ENCODE measurements around the gene NFKBIB. TPM values are rescaled to one million over a fixed set of nuclear protein-coding genes. Genes with fewer than 3 reads are reported as not detected.

NFKBIB gene
- polyA plus RNA-seq, 3 donors = 6.7 to 29.4 (median 9.0) TPM

GRCh38 chr19:38867171-38867780, 32.5 kb upstream of the NFKBIB start:
- H3K27ac ChIP-seq (ENCODE audit: low read depth in 1 of 2, low read length in 2 of 2) = no peak overlapping the region
- H3K4me1 Mint-ChIP-seq = peaks cover 44% of the 10 kb centered on the region
- 98% methylated on average over 6 of the region's 10 CpGs for WGBS (ENCODE audit: insufficient coverage)

GRCh38 chr19:38868551-38868950, 31.2 kb upstream of the NFKBIB start:
- Histone ChIP-seq H3K9ac (ENCODE audit: insufficient read depth, low read length, poor library complexity, severe bottlenecking) (no peak overlapping the region), H3K36me3 (replicated peaks in 1 of 2; ENCODE audit: control insufficient read depth in 1 of 2, insufficient read depth in 2 of 2, low read length in 2 of 2) (no peaks in the 10 kb centered on the region), H3K4me2 (replicated peaks; ENCODE audit: extremely low read depth, low read length, poor library complexity, severe bottlenecking) (peak overlapping the region; percentile 87), H3K4me1 (ENCODE audit: control insufficient read depth in 1 of 2, insufficient read depth in 2 of 2, low read length in 2 of 2) (peaks cover 27 to 36% of the 10 kb centered on the region in 2 donors), H3K79me2 (ENCODE audit: insufficient read depth, low read length) (no peaks in the 10 kb centered on the region), H3K4me3 (replicated peaks in 1 of 3; ENCODE audit: low read depth in 2 of 3, low read length in 3 of 3) (no peak overlapping the region), H3K9me3 (replicated peaks in 1 of 2; ENCODE audit: control insufficient read depth in 1 of 2, insufficient read depth in 1 of 2, low read length in 2 of 2) (no peaks in the 10 kb centered on the region), H2AFZ (ENCODE audit: insufficient read depth, low read depth, low read length, poor library complexity, severe bottlenecking) (no peak overlapping the region), H4K20me1 (ENCODE audit: insufficient read depth, low read length) (no peaks in the 10 kb centered on the region), H3K27ac (ENCODE audit: low read depth in 1 of 2, low read length in 2 of 2) (no peak overlapping the region), H3K27me3 (ENCODE audit: control insufficient read depth in 2 of 2, insufficient read depth in 2 of 2, low read length in 2 of 2) (no peaks in the 10 kb centered on the region)
- no peak for DNase-seq
- Mint-ChIP-seq H3K27me3 (ENCODE audit: low read depth in 3 of 3) (peaks cover 2 to 3% (median 2%) of the 10 kb centered on the region in 3 donors), H3K4me1 (peaks cover 35% of the 10 kb centered on the region), H3K9me3 (peaks cover 0 to 7% (median 0%) of the 10 kb centered on the region in 7 donors), H3K27ac (peak overlapping the region in 1 of 7 donors; percentile 46), H3K36me3 (peaks cover 10 to 12% of the 10 kb centered on the region in 2 donors), H3K4me3 (peak overlapping the region in 1 of 2 donors; percentile 57)
- 71% methylated on average over 1 of the region's 6 CpGs for WGBS (ENCODE audit: insufficient coverage)
- TF ChIP-seq CTCF (IDR thresholded peaks at IDR 0.05) = no peak
- intact Hi-C loops (cut with micrococcal nuclease) = loop anchor here in 1 of 2 donors (2.0 kb wide), 1 partner anchor 16 kb away; no protein-coding TSS in a partner anchor

More at GRCh38 chr19:38867171-38867780, 32.5 kb upstream of the NFKBIB start:
- H3K4me1 ChIP-seq (ENCODE audit: control insufficient read depth in 1 of 2, insufficient read depth in 2 of 2, low read length in 2 of 2) = peaks cover 33 to 44% of the 10 kb centered on the region in 2 donors
- no peak for TF ChIP-seq CTCF (IDR thresholded peaks at IDR 0.05)
- Mint-ChIP-seq H3K27ac (no peak overlapping the region), H3K36me3 (peaks cover 10% of the 10 kb centered on the region in 2 donors), H3K9me3 (peaks cover 0 to 7% (median 0%) of the 10 kb centered on the region in 7 donors), H3K27me3 (ENCODE audit: low read depth in 3 of 3) (peaks cover 2 to 3% (median 2%) of the 10 kb centered on the region in 3 donors), H3K4me3 (no peak overlapping the region)
- no peak overlapping the region for H3K4me3 ChIP-seq (replicated peaks in 1 of 3; ENCODE audit: low read depth in 2 of 3, low read length in 3 of 3)
- no peak overlapping the region for H2AFZ ChIP-seq (ENCODE audit: insufficient read depth, low read depth, low read length, poor library complexity, severe bottlenecking)
- no peaks in the 10 kb centered on the region for H3K79me2 ChIP-seq (ENCODE audit: insufficient read depth, low read length)
- no peak for DNase-seq
- H3K4me2 ChIP-seq (replicated peaks; ENCODE audit: extremely low read depth, low read length, poor library complexity, severe bottlenecking) = no peak overlapping the region
- no peaks in the 10 kb centered on the region for H4K20me1 ChIP-seq (ENCODE audit: insufficient read depth, low read length)
- no peaks in the 10 kb centered on the region for H3K36me3 ChIP-seq (replicated peaks in 1 of 2; ENCODE audit: control insufficient read depth in 1 of 2, insufficient read depth in 2 of 2, low read length in 2 of 2)
- H3K27me3 ChIP-seq (ENCODE audit: control insufficient read depth in 2 of 2, insufficient read depth in 2 of 2, low read length in 2 of 2) = no peaks in the 10 kb centered on the region
- intact Hi-C loops (cut with micrococcal nuclease) = no loop called here
- H3K9me3 ChIP-seq (replicated peaks in 1 of 2; ENCODE audit: control insufficient read depth in 1 of 2, insufficient read depth in 1 of 2, low read length in 2 of 2) = no peaks in the 10 kb centered on the region
- H3K9ac ChIP-seq (ENCODE audit: insufficient read depth, low read length, poor library complexity, severe bottlenecking) = no peak overlapping the region

All from CD14-positive monocyte (primary cell).